HepG2 (cell line): ENCODE measurements around the gene CENPM. TPM values are rescaled to one million over a fixed set of nuclear protein-coding genes. Genes with fewer than 3 reads are reported as not detected.

Experiments
- ATF7-NPFF ChIP-seq: sonication (generic); formaldehyde crosslinking; IDR thresholded peaks from 2 replicates; pipeline ENCODE4 v1.8.1; 2023; ENCODE audit warnings: mild to moderate bottlenecking, low read depth, missing genetic modification reagents, moderate library complexity
- BCL6 ChIP-seq: IDR thresholded peaks from 2 replicates; pipeline ENCODE4 v1.6.1; 2016; ENCODE audit warnings: missing genetic modification reagents, missing compliant biosample characterization
- CCAR2 ChIP-seq: fragments of 200-400 bp; formaldehyde crosslinking; optimal IDR thresholded peaks from 2 replicates; pipeline ENCODE3; 2018; ENCODE audit warnings: low read depth, mild to moderate bottlenecking, low read length, moderate library complexity
- GPN1 ChIP-seq: sonication (generic); formaldehyde crosslinking; IDR thresholded peaks from 2 replicates; pipeline ENCODE4 v1.5.1; 2020; ENCODE audit warnings: missing genetic modification reagents, borderline replicate concordance
- KDM1A ChIP-seq: IDR thresholded peaks from 2 replicates; pipeline ENCODE4 v1.6.1; 2016; ENCODE audit warnings: missing compliant biosample characterization
- PCBP1 ChIP-seq: fragments of 200-400 bp; formaldehyde crosslinking; IDR thresholded peaks from 2 replicates; pipeline ENCODE4 v1.6.1; 2017; ENCODE audit warnings: mild to moderate bottlenecking, low read depth, low read length, borderline replicate concordance
- REPIN1 ChIP-seq: sonication (generic); formaldehyde crosslinking; IDR thresholded peaks from 2 replicates; pipeline ENCODE4 v1.8.0; 2022; ENCODE audit warnings: missing genetic modification reagents, low read depth, mild to moderate bottlenecking, borderline replicate concordance
- SMAD3 ChIP-seq: sonication (generic); formaldehyde crosslinking; IDR thresholded peaks from 2 replicates; pipeline ENCODE4 v1.4.0; 2020; ENCODE audit warnings: missing genetic modification reagents
- TBX2 ChIP-seq: sonication (generic); formaldehyde crosslinking; IDR thresholded peaks from 2 replicates; pipeline ENCODE4 v1.5.0; 2020; ENCODE audit warnings: missing genetic modification reagents, mild to moderate bottlenecking, borderline replicate concordance
- ZNF205 ChIP-seq: IDR thresholded peaks from 2 replicates; pipeline ENCODE4 v1.6.1; 2018; ENCODE audit warnings: missing biosample characterization, missing genetic modification reagents
- ZNF253 ChIP-seq: sonication (generic); formaldehyde crosslinking; IDR thresholded peaks from 2 replicates; pipeline ENCODE4 v1.8.0; 2022; ENCODE audit warnings: mild to moderate bottlenecking, missing genetic modification reagents, borderline replicate concordance
- ZNF577 ChIP-seq: sonication (generic); formaldehyde crosslinking; IDR thresholded peaks from 2 replicates; pipeline ENCODE4 v1.4.0; 2020; ENCODE audit warnings: mild to moderate bottlenecking, low read depth, missing genetic modification reagents, borderline replicate concordance
- ZNF720 ChIP-seq: sonication (generic); formaldehyde crosslinking; IDR thresholded peaks from 2 replicates; pipeline ENCODE4 v1.4.0; 2020; ENCODE audit warnings: missing genetic modification reagents
- polyA plus RNA-seq, 8 experiments: library from polyadenylated mRNA; depleted of rRNA in 3 of 8; stranded (reverse) in 7 of 8; unstranded in 1 of 8; fragments of >200 nt; fragmentation: Illumina TruSeq in 4 of 8; extraction: Trizol in 4 of 8; gene quantifications; 2 replicates each; pipeline versions ENCODE4 v1.2.1 to v1.2.3, GENCODE V29; 2011 to 2016; ENCODE audit warnings: low read depth in 4 of 8, missing spikeins in 1 of 8, mixed read lengths in 1 of 8; ENCODE audit not compliant: insufficient read depth in 1 of 8
- total RNA-seq, 5 experiments: library from RNA; depleted of rRNA; stranded (reverse); fragments of >200 nt; fragmentation: Illumina TruSeq; extraction: Trizol; gene quantifications; 2 replicates each; pipeline ENCODE4 v1.2.3, GENCODE V29; 2016; ENCODE audit warnings: low read depth in 1 of 5
- TF ChIP-seq, protein P1 (sequence below): fragments of 450-650 bp; IDR thresholded peaks from 2 replicates; pipeline ENCODE4 v1.6.1; 2016
- TF ChIP-seq, protein P2 (sequence below): sonication (generic); formaldehyde crosslinking; IDR thresholded peaks from 2 replicates; pipeline ENCODE4 v1.5.1; 2020; ENCODE audit warnings: mild to moderate bottlenecking, missing genetic modification reagents
- TF ChIP-seq, protein P3 (sequence below): sonication (generic); formaldehyde crosslinking; IDR thresholded peaks from 2 replicates; pipeline ENCODE4 v1.5.1; 2020; ENCODE audit warnings: missing genetic modification reagents, mild to moderate bottlenecking, borderline replicate concordance
- TF ChIP-seq, protein P4 (sequence below): IDR thresholded peaks from 2 replicates; pipeline ENCODE4 v1.4.0; 2020; ENCODE audit warnings: mild to moderate bottlenecking, missing genetic modification reagents

The CENPM gene
- total and polyA plus RNA-seq, 2 of the 13 experiments (the other 11 are each of a cell fraction or from before 2014, with no cell fraction given), result 11.2 to 37.3 TPM

DNA sequence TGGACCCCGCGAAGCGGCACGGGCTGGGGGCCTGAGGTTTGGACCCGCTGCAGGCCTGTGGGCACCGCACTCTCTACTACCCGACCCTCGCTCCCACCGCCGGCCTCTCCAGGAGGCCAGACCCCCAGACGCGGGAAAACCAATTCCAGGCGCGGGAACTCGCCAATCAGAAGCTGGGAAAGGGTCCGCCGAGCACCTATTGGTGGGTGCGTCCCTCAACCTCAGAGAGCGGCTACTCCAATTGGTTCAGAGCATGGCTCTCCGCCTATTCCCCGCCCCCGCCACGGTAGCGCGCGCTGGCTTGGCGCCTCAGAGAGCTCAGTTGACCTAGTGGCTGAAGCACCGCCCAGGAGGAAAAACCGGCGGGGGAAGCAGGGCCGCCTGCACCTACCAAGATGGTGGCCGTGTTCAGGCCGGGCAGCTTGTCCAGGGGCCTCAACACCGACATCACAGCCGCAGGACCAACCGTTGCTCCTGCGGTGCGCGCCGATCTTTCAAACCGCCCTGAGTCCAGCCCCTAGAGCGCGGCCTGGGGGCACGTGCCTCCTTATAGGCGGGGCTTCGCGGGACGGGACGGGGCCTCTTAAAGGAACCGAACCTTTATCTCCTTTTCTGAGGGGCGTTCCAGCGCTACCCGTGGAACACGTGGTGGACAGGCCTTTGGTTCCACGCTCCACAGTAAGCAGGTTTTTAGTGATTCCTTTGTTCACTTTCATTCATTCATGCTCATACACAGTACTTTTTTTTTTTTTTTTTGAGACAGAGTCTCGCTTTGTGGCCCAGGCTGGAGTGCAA, at the start of gene CENPM (continued):
- TF ChIP-seq, protein P1, sequence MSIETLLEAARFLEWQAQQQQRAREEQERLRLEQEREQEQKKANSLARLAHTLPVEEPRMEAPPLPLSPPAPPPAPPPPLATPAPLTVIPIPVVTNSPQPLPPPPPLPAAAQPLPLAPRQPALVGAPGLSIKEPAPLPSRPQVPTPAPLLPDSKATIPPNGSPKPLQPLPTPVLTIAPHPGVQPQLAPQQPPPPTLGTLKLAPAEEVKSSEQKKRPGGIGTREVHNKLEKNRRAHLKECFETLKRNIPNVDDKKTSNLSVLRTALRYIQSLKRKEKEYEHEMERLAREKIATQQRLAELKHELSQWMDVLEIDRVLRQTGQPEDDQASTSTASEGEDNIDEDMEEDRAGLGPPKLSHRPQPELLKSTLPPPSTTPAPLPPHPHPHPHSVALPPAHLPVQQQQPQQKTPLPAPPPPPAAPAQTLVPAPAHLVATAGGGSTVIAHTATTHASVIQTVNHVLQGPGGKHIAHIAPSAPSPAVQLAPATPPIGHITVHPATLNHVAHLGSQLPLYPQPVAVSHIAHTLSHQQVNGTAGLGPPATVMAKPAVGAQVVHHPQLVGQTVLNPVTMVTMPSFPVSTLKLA, result peak; percentile 76
- TF ChIP-seq REPIN1 (CRISPR knock-in tag) (peak; percentile 77), ZNF253 (CRISPR knock-in tag) (peak; percentile 92; the same call in 1 of the 2 replicates), ZNF205 (no peak), PCBP1 (no peak; the same call in 1 of the 2 replicates), TBX2 (CRISPR knock-in tag) (peak; percentile 72; the same call in 1 of the 2 replicates), ZNF720 (no peak), KDM1A (CRISPR knock-in tag) (no peak), ZNF577 (CRISPR knock-in tag) (0 out of 2 replicates have a peak, but pooled peaks have one; percentile 71), CCAR2 (no peak), SMAD3 (CRISPR knock-in tag) (no peak), ATF7-NPFF (CRISPR knock-in tag) (peak; percentile 67; the same call in 1 of the 2 replicates), BCL6 (CRISPR knock-in tag) (no peak), GPN1 (no peak)
- TF ChIP-seq, protein P2, sequence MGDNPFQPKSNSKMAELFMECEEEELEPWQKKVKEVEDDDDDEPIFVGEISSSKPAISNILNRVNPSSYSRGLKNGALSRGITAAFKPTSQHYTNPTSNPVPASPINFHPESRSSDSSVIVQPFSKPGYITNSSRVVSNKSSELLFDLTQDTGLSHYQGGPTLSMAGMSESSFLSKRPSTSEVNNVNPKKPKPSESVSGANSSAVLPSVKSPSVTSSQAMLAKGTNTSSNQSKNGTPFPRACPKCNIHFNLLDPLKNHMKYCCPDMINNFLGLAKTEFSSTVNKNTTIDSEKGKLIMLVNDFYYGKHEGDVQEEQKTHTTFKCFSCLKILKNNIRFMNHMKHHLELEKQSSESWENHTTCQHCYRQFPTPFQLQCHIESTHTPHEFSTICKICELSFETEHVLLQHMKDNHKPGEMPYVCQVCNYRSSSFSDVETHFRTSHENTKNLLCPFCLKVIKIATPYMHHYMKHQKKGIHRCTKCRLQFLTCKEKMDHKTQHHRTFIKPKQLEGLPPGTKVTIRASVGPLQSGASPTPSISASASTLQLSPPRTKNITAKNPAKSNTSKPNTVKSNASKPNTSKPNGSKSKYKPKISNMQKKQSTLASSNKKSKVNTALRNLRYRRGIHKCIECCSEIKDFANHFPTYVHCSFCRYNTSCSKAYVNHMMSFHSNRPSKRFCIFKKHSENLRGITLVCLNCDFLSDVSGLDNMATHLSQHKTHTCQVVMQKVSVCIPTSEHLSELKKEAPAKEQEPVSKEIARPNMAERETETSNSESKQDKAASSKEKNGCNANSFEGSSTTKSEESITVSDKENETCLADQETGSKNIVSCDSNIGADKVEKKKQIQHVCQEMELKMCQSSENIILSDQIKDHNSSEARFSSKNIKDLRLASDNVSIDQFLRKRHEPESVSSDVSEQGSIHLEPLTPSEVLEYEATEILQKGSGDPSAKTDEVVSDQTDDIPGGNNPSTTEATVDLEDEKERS (CRISPR knock-in tag), result peak; percentile 84
- TF ChIP-seq, protein P3, sequence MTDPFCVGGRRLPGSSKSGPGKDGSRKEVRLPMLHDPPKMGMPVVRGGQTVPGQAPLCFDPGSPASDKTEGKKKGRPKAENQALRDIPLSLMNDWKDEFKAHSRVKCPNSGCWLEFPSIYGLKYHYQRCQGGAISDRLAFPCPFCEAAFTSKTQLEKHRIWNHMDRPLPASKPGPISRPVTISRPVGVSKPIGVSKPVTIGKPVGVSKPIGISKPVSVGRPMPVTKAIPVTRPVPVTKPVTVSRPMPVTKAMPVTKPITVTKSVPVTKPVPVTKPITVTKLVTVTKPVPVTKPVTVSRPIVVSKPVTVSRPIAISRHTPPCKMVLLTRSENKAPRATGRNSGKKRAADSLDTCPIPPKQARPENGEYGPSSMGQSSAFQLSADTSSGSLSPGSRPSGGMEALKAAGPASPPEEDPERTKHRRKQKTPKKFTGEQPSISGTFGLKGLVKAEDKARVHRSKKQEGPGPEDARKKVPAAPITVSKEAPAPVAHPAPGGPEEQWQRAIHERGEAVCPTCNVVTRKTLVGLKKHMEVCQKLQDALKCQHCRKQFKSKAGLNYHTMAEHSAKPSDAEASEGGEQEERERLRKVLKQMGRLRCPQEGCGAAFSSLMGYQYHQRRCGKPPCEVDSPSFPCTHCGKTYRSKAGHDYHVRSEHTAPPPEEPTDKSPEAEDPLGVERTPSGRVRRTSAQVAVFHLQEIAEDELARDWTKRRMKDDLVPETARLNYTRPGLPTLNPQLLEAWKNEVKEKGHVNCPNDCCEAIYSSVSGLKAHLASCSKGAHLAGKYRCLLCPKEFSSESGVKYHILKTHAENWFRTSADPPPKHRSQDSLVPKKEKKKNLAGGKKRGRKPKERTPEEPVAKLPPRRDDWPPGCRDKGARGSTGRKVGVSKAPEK, result no peak
- TF ChIP-seq, protein P4, sequence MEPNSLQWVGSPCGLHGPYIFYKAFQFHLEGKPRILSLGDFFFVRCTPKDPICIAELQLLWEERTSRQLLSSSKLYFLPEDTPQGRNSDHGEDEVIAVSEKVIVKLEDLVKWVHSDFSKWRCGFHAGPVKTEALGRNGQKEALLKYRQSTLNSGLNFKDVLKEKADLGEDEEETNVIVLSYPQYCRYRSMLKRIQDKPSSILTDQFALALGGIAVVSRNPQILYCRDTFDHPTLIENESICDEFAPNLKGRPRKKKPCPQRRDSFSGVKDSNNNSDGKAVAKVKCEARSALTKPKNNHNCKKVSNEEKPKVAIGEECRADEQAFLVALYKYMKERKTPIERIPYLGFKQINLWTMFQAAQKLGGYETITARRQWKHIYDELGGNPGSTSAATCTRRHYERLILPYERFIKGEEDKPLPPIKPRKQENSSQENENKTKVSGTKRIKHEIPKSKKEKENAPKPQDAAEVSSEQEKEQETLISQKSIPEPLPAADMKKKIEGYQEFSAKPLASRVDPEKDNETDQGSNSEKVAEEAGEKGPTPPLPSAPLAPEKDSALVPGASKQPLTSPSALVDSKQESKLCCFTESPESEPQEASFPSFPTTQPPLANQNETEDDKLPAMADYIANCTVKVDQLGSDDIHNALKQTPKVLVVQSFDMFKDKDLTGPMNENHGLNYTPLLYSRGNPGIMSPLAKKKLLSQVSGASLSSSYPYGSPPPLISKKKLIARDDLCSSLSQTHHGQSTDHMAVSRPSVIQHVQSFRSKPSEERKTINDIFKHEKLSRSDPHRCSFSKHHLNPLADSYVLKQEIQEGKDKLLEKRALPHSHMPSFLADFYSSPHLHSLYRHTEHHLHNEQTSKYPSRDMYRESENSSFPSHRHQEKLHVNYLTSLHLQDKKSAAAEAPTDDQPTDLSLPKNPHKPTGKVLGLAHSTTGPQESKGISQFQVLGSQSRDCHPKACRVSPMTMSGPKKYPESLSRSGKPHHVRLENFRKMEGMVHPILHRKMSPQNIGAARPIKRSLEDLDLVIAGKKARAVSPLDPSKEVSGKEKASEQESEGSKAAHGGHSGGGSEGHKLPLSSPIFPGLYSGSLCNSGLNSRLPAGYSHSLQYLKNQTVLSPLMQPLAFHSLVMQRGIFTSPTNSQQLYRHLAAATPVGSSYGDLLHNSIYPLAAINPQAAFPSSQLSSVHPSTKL (CRISPR knock-in tag), result no peak
